Activated naive CD4-positive, alpha-beta T cell treated with anti-CD3 and anti-CD28 coated beads for 36 hours (primary cell): ENCODE measurements around the gene ADGRD1. TPM values are rescaled to one million over a fixed set of nuclear protein-coding genes. Genes with fewer than 3 reads are reported as not detected.
"Not testable (repeated sequence)": the region's sequence is repeated elsewhere in the genome, so short reads cannot be mapped to it uniquely, and the experiment has no call there.

Experiments
- CTCF ChIA-PET: fragments of 350-600 bp; sonication (Branson Sonifier 250); formaldehyde crosslinking; loops from one replicate; lab custom pipeline; 2021; ENCODE audit warnings: antibody characterized with exemption; lab: Charles Lee
- DNase-seq: peaks from one replicate; pipeline ENCODE4 v3.0.0-alpha.2; 2020
- H3K27ac Mint-ChIP-seq: one replicate; pipeline ENCODE4 v1.8.0; 2021; ENCODE audit warnings: mild to moderate bottlenecking, mixed read lengths
- H3K27me3 Mint-ChIP-seq: one replicate; pipeline ENCODE4 v1.8.0; 2021; ENCODE audit warnings: low read depth, mixed read lengths
- H3K36me3 Mint-ChIP-seq: one replicate; pipeline ENCODE4 v1.8.0; 2021; ENCODE audit warnings: low read depth, mixed read lengths
- H3K4me1 Mint-ChIP-seq: one replicate; pipeline ENCODE4 v1.8.0; 2021; ENCODE audit warnings: low read depth, mixed read lengths
- H3K4me3 Mint-ChIP-seq: one replicate; pipeline ENCODE4 v1.8.0; 2021; ENCODE audit warnings: mild to moderate bottlenecking, moderate library complexity, mixed read lengths
- H3K9me3 Mint-ChIP-seq: one replicate; pipeline ENCODE4 v1.8.0; 2021; ENCODE audit warnings: mixed read lengths
- intact Hi-C: fragments of 100-400 bp; cut with micrococcal nuclease; formaldehyde crosslinking; loops from one replicate; pipeline ENCODE4 v1.15.1; 2023
- total RNA-seq, 2 experiments: library from RNA; stranded (reverse); gene quantifications; one replicate each; pipeline ENCODE4 v1.2.3, GENCODE V29; 2021

Gene ADGRD1
- total RNA-seq, 2 experiments from 2014 or later = not detected

DNA sequence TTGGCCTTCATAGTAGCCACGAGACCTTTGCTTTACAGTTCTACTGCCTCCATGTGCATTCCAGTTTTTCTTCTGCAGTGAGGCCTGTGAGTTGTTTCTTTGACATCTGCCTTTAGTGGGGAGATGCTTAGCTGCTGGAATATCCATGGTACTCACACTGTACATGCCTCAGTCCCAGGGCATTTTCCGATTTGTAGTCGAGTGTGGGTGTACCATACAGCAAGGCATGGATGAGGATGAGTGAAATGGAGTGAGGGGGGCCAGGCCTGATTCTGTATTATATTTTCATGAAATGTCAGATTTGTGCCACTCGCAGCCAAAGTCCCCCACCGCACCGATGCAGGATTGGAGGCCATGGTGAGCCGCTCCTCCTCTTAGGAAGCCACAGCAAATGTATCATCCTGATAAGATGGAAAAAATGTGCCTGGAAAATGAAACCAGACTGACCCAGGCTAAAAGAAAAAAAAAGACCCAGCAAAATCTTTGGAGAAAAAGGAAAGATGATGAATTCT is 173.0 kb downstream of the ADGRD1 start:
- DNase-seq = no peak
- Mint-ChIP-seq H3K4me3 (no peak overlapping the region), H3K9me3 (no peaks in the 10 kb centered on the region), H3K27ac (no peak overlapping the region), H3K4me1 (no peaks in the 10 kb centered on the region), H3K27me3 (no peaks in the 10 kb centered on the region), H3K36me3 (no peaks in the 10 kb centered on the region)
- intact Hi-C loops = no loop called here
- CTCF ChIA-PET = interaction anchor here (1.5 kb wide), 1 partner anchor 21 kb away, joined by 9 read pairs; no protein-coding TSS in a partner anchor

DNA sequence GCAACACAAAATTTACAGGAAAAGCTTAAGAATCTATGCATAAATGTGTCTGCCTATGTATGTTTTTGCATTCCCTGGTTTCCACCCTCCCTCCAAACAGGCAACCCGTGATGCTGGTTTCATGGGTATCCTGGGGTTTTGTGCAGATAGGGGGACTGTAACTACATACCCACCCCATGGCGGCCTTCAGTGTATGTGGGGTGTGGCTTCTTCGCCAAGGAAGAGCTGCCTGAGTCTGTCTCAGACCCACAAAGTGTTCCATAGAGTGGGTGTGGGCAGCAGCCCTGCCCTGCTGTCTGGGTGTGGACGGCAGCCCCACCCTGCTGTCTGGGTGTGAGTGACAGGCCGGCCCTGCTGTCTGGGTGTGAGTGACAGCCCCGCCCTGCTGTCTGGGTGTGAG is 174.8 kb downstream of the ADGRD1 start:
- intact Hi-C loops = no loop called here
- H3K4me1 Mint-ChIP-seq = no peaks in the 10 kb centered on the region
- no peaks in the 10 kb centered on the region for H3K27me3 Mint-ChIP-seq
- no peaks in the 10 kb centered on the region for H3K9me3 Mint-ChIP-seq
- DNase-seq = no peak
- H3K27ac Mint-ChIP-seq = no peak overlapping the region
- H3K36me3 Mint-ChIP-seq = no peaks in the 10 kb centered on the region
- no peak overlapping the region for H3K4me3 Mint-ChIP-seq
- CTCF ChIA-PET = no interaction called here

DNA sequence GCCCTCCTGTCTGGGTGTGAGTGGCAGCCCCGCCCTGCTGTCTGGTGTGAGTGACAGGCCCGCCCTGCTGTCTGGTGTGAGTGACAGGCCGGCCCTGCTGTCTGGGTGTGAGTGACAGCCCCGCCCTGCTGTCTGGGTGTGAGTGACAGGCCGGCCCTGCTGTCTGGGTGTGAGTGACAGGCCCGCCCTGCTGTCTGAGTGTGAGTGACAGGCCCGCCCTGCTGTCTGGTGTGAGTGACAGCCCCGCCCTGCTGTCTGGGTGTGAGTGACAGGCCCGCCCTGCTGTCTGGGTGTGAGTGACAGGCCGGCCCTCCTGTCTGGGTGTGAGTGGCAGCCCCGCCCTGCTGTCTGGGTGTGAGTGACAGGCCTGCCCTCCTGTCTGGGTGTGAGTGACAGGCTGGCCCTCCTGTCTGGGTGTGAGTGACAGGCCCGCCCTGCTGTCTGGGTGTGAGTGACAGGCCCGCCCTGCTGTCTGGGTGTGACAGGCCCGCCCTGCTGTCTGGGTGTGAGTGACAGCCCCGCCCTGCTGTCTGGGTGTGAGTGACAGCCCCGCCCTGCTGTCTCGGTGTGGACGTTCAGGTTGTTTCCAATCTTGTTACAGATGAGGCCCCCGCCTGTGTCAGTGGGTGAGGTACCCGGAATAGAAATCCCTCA is 175.4 kb downstream of the ADGRD1 start:
- H3K27me3 Mint-ChIP-seq, CTCF ChIA-PET, intact Hi-C loops, H3K4me1 Mint-ChIP-seq, H3K27ac Mint-ChIP-seq, DNase-seq, H3K9me3 Mint-ChIP-seq, H3K4me3 Mint-ChIP-seq, H3K36me3 Mint-ChIP-seq: not testable (repeated sequence)

DNA sequence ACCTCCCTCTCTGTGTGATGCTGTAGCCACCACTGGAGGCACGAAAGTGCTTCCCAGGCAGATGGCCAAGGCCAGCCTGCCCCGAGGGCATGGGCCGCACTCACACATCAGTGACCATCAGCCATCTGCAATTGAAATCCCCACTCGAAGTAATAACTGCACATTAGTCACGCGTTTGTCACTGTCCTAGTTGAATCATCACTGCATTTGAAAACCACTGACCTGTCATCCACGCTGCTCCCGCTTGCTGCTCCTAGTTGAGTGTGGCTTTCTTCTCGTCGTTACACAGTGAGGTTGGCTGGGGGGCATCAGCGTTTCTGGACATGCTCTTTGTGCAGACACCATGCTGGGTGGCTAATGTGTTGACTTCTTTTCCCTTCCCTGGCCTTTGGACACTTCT is 176.1 kb downstream of the ADGRD1 start:
- Mint-ChIP-seq H3K27me3 (no peaks in the 10 kb centered on the region), H3K9me3 (no peaks in the 10 kb centered on the region), H3K4me3 (no peak overlapping the region), H3K36me3 (no peaks in the 10 kb centered on the region), H3K27ac (no peak overlapping the region), H3K4me1 (no peaks in the 10 kb centered on the region)
- CTCF ChIA-PET = interaction anchor here (5.7 kb wide), 1 partner anchor 25 kb away, joined by 95 read pairs; no protein-coding TSS in a partner anchor
- DNase-seq = no peak
- intact Hi-C loops = loop anchor here (5.0 kb wide), 1 partner anchor 368 kb away; no protein-coding TSS in a partner anchor

DNA sequence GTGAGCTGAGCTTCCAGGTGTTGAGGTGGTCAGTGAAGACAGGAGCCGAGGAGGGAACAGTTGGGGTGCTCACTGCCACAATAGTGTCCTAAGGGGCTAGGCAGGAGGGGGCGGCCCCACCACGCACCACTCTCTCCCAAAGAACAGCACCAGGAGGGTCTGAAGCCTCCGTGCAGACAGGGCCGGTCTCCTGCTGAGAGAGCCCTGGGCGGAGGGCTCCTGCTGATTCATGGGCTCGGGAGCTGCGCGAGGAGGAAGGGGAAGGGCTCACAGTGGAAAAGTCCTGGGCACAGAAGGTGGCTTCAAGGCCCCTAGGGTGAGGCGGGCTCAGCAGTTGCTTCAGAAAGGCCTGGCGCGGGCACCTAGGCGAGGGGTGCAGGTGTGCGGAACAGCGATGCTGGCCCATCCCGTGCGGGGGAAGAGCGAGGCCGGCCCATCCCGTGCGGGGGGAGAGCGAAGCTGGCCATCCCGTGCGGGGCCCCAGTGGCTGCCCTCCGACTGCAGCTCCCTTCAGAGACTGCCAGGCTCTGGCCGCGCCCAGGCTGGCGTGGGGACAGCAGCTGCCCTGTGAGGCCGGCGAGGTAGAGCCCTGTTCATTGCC is 176.7 kb downstream of the ADGRD1 start:
- intact Hi-C loops = loop anchor here (5.0 kb wide), 1 partner anchor 368 kb away; no protein-coding TSS in a partner anchor
- Mint-ChIP-seq H3K9me3 (no peaks in the 10 kb centered on the region), H3K4me3 (no peak overlapping the region), H3K27me3 (no peaks in the 10 kb centered on the region), H3K36me3 (no peaks in the 10 kb centered on the region), H3K27ac (no peak overlapping the region), H3K4me1 (no peaks in the 10 kb centered on the region)
- DNase-seq = no peak
- CTCF ChIA-PET = interaction anchor here (0.8 to 5.7 kb wide), 2 partner anchors 13 to 25 kb away, joined by 3 to 95 read pairs; no protein-coding TSS in a partner anchor

DNA sequence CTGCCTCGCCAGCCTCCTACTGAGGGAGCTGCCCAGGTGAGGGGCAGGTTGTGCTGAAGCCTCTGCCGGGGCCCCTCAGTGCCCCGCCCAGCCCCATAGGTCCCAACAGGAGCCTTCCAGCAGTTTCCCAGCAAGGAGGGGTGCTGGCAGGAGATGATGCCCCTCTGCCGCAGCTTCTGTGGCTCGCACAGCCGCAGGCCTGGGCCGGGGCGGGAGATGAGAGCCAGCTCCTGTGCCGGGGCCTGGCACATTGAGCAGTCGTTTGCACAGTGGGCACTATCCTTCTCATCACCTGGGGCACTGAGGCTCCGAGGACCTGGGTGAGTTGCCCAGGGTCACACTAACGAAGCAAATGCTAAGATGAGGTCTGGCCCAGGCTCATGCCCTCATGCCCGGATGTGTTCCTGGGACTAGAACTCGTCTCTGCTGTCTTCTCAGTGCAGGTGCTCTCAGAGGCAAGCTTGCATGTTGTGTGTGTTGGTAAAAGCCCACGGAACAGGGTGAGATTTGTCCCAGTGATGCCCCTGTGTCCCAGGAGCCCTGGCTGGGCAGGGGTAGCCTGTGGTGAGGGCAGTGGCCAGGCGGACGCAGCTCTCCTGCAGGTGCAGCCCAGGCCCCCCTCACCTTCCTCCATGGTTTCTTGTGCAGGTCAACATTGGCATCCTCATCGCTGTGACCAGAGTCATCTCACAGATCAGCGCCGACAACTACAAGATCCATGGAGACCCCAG is 177.5 kb downstream of the ADGRD1 start:
- H3K27ac Mint-ChIP-seq = no peak overlapping the region
- H3K4me3 Mint-ChIP-seq = no peak overlapping the region
- no peaks in the 10 kb centered on the region for H3K4me1 Mint-ChIP-seq
- no peak for DNase-seq
- no peaks in the 10 kb centered on the region for H3K27me3 Mint-ChIP-seq
- intact Hi-C loops = loop anchor here (5.0 kb wide), 1 partner anchor 369 kb away; no protein-coding TSS in a partner anchor
- no peaks in the 10 kb centered on the region for H3K9me3 Mint-ChIP-seq
- CTCF ChIA-PET = interaction anchor here (0.8 to 5.7 kb wide), 7 partner anchors 14 to 308 kb away, joined by 3 to 95 read pairs (median 3); no protein-coding TSS in a partner anchor
- no peaks in the 10 kb centered on the region for H3K36me3 Mint-ChIP-seq

DNA sequence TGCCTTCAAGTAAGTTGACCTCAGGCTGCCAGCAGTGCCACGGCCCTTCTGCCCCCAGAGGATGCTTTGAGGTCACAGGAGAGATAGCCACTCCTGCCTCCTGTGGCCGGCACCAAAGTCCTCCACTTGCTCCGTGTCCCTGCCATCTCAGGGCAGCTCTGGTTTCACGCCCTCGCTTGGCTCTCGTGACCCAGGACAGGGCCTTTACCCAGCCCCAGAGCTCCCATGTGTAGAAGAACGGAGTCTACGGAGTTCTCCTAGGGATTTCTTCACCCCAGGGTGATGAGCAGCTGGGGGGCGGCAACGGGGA is 178.1 kb downstream of the ADGRD1 start:
- no peak overlapping the region for H3K27ac Mint-ChIP-seq
- no peaks in the 10 kb centered on the region for H3K36me3 Mint-ChIP-seq
- H3K4me1 Mint-ChIP-seq = no peaks in the 10 kb centered on the region
- no peaks in the 10 kb centered on the region for H3K9me3 Mint-ChIP-seq
- intact Hi-C loops = loop anchor here (1.0 to 5.0 kb wide), 3 partner anchors 27 to 369 kb away; no protein-coding TSS in a partner anchor
- no peak for DNase-seq
- no peak overlapping the region for H3K4me3 Mint-ChIP-seq
- CTCF ChIA-PET = interaction anchor here (0.6 to 5.7 kb wide), 11 partner anchors 15 to 314 kb away, joined by 3 to 95 read pairs (median 3); no protein-coding TSS in a partner anchor
- no peaks in the 10 kb centered on the region for H3K27me3 Mint-ChIP-seq

DNA sequence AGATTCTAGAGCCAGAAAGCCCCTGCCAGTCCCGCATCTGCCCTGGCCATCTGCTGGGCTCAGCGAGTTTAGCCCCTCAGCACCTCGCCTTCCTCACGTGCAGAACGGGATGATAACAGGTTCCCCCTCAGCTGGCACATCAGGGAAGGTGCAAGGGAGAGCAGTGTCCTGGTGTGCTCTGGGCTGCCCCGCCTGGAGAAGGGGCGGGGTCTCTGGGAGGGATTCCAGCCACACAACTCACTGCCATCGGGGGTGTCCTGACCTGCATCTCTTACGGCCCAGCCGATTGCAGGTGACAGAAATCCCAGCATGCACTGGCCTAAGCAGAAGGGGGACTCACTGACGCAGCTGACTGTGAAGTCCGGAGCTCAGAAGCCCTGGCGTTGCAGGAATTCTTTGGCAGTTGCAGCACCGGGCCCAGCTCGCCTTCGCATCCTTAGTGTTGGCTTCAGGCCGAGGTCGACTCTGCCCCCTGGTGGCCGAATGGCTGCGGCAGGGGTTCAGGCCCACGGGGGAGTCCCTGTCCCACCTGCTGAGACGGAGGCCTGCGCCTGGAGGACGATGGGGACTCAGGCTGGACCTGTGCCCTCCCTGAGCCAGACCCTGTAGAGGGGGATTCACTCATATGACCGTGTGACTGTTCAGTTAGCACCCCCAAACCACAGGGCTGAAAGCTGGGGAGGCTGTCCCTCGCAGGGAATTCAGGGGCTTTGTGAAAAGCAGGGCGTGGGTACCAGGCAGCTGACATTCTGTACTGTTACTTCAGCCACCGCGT is 178.6 kb downstream of the ADGRD1 start:
- H3K27me3 Mint-ChIP-seq = no peaks in the 10 kb centered on the region
- no peaks in the 10 kb centered on the region for H3K4me1 Mint-ChIP-seq
- no peaks in the 10 kb centered on the region for H3K9me3 Mint-ChIP-seq
- peak; percentile 80 for DNase-seq
- intact Hi-C loops = loop anchor here (1.0 to 5.0 kb wide), 3 partner anchors 28 to 370 kb away; no protein-coding TSS in a partner anchor
- CTCF ChIA-PET = interaction anchor here (0.6 to 5.7 kb wide), 12 partner anchors 16 to 314 kb away, joined by 3 to 95 read pairs (median 4); no protein-coding TSS in a partner anchor
- no peak overlapping the region for H3K4me3 Mint-ChIP-seq
- H3K36me3 Mint-ChIP-seq = no peaks in the 10 kb centered on the region
- H3K27ac Mint-ChIP-seq = no peak overlapping the region

DNA sequence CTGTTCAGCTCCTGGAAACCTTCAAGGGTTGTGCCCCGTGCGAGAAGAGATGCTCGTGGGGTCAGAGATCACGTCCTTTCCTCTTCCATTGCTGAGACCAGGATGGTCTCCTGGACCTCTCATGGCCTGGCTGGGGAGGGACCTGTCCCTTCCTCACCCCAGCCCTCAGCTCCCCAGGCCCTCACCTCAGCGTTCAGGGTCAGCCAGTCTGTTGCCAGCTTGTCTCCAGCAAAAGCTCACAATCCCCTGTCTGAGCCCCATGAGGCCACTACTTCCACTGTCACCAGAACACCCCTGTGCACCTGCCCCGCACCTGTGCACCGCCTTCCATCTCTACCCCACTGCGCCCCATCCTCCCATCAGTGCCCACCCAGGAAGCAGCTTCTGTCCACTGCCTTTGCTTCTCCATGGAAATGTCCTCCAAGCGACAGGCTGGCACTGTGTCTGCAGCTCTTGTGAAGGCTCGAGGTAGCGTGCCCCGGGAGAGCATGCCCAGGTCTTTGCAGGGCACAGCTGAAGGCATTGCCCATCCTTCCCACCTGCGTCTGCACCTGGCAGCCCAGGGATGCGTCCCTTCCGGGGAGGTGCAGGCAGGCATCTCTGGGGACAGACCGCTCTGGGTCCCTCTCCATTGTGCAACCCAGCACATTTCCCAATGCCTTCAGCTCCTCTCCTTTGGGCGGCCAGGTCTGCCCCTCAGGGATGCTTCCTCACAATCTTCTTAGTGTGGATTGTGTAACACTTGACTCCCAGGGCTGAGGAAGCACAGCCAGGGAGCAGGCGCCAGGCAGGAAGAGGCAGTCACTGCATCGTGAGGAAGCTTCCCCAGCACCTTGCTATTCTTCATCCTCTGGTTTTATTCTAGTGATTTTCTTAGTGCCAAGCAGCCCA is 179.6 kb downstream of the ADGRD1 start:
- Mint-ChIP-seq H3K27me3 (no peaks in the 10 kb centered on the region), H3K36me3 (no peaks in the 10 kb centered on the region), H3K4me1 (no peaks in the 10 kb centered on the region), H3K27ac (no peak overlapping the region), H3K9me3 (no peaks in the 10 kb centered on the region), H3K4me3 (no peak overlapping the region)
- CTCF ChIA-PET = interaction anchor here (1.0 to 5.7 kb wide), 9 partner anchors 16 to 315 kb away, joined by 3 to 95 read pairs (median 6); no protein-coding TSS in a partner anchor
- intact Hi-C loops = loop anchor here (5.0 kb wide), 1 partner anchor 371 kb away; no protein-coding TSS in a partner anchor
- DNase-seq = no peak

DNA sequence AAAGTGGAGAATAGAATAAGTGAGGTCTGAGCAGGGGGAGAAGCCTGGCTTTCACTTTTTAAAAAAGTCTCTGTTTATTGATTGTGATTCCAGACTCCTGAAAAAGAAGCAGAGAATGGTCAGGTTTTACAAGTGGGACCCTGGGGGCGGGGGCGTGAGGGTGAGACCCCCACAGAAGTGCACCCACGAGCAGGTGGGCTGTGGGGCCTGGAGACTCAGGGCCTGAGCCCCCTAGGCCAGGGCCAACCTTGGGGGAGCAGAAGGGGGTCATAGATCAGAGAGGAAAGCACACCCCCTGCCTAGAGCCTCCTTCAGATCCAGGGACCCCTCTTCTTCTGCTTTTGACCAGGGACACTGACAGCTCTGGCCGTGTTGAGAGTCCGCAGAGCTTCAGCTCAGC is 180.3 kb downstream of the ADGRD1 start:
- Mint-ChIP-seq H3K27ac (no peak overlapping the region), H3K36me3 (no peaks in the 10 kb centered on the region), H3K27me3 (no peaks in the 10 kb centered on the region), H3K9me3 (no peaks in the 10 kb centered on the region), H3K4me3 (no peak overlapping the region), H3K4me1 (no peaks in the 10 kb centered on the region)
- CTCF ChIA-PET = interaction anchor here (1.0 to 5.7 kb wide), 3 partner anchors 17 to 308 kb away, joined by 3 to 95 read pairs (median 17); no protein-coding TSS in a partner anchor
- no peak for DNase-seq
- intact Hi-C loops = loop anchor here (5.0 kb wide), 1 partner anchor 372 kb away; no protein-coding TSS in a partner anchor
